ENCODE data around the gene PRKRA. TPM values are rescaled to one million over a fixed set of nuclear protein-coding genes. Genes with fewer than 3 reads are reported as not detected.
A peak's percentile ranks its signal among the peaks of the same experiment; 100 is the strongest.

Gene PRKRA
- 10 to 100 TPM; 35.4 to 36.5 TPM for total RNA-seq

GRCh38 chr2:178450774-178451525 is at the start of gene PRKRA, which contains the start of gene PJVK:
PRKRA (minus strand) TSS chr2:178451175; CDS start chr2:178451030, 145 bp downstream.
PJVK (plus strand) TSS chr2:178451378; CDS start chr2:178453410, 2,032 bp downstream.
- POLR2A ChIA-PET = interaction anchor here (0.6 to 3.5 kb wide), 20 partner anchors 9 to 339 kb away, joined by 3 to 78 read pairs (median 5); partner anchors contain the start of genes FKBP7, PLEKHA3 and RBM45

GRCh38 chr2:178499640-178500039 is 48.7 kb upstream of the PRKRA start:
- POLR2A ChIA-PET = no interaction called here
- CTCF ChIA-PET = interaction anchor here (1.5 kb wide), 1 partner anchor 23 kb away, joined by 4 read pairs; no protein-coding TSS in a partner anchor
- Mint-ChIP-seq H3K9me3 (no peaks in the 10 kb centered on the region), H3K36me3 (ENCODE audit: low read depth) (peaks cover 78% of the 10 kb centered on the region), H3K4me3 (no peak overlapping the region), H3K4me1 (peaks cover 4% of the 10 kb centered on the region), H3K27ac (no peak overlapping the region), H3K27me3 (no peaks in the 10 kb centered on the region)
- no peak for DNase-seq

More at GRCh38 chr2:178450774-178451525, at the start of gene PRKRA, which contains the start of gene PJVK:
- Mint-ChIP-seq H3K4me3 (peak within 1 kb of the TSS; percentile 83), H3K27ac (peak within 1 kb of the TSS; percentile 87), H3K4me1 (peaks cover 30% of the 10 kb centered on the region), H3K36me3 (ENCODE audit: low read depth) (peaks cover 25% of the 10 kb centered on the region), H3K9me3 (no peaks in the 10 kb centered on the region), H3K27me3 (peaks cover 5% of the 10 kb centered on the region)
- CTCF ChIA-PET = interaction anchor here (0.7 to 5.6 kb wide), 11 partner anchors 17 to 332 kb away, joined by 3 to 29 read pairs (median 4); partner anchors contain the start of gene PLEKHA3
- peak; percentile 95 for DNase-seq

DNA sequence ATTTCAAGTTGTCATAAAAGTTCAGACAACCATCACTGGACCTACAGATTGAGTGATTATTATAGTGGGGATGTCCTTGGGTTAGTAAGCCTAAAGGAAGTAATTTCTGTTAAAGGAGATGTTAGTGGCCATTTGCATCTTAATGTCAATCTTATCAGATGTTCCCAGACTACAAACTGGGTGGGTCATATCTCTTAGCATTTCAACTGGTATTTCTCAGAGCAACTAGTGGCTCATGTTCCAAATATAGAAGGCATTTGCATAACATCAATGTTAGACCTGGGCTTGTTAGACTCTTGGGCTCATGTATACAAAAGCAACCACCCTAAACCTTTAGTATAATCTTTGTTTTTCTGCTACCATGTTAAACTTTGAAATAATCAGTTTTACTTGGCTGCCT is 47.2 kb upstream of the PRKRA start:
- no peak for DNase-seq
- Mint-ChIP-seq H3K4me3 (no peak overlapping the region), H3K27ac (no peak overlapping the region), H3K9me3 (no peaks in the 10 kb centered on the region), H3K4me1 (peaks cover 4% of the 10 kb centered on the region), H3K36me3 (ENCODE audit: low read depth) (peaks cover 76% of the 10 kb centered on the region), H3K27me3 (no peaks in the 10 kb centered on the region)
- CTCF ChIA-PET = interaction anchor here (1.0 kb wide), 1 partner anchor 10 kb away, joined by 3 read pairs; no protein-coding TSS in a partner anchor
- POLR2A ChIA-PET = interaction anchor here (0.7 kb wide), 1 partner anchor 47 kb away, joined by 3 read pairs; the partner anchor contains the start of genes PJVK and PRKRA

DNA sequence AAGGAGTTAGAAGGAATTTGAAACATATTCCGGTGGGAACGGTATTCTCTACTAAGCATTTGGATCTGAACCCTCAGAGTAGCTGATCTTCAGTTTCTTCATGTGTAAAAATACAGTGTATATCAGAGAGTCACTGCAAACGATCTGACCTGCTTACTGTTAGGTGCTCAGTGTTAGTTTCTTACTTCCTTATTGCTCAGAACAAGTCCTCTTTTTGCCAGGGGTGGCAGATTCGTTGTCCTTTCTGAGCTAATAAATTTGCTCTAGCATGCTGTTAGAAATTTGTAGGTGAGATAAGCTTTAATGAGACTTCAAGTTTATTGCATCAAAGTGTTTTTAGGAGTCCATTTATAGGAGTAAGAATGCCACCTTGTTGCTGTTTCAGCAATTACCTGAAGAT is 45.1 kb upstream of the PRKRA start:
- CTCF ChIA-PET = interaction anchor here (1.2 to 1.6 kb wide), 2 partner anchors 16 to 101 kb away, joined by 3 to 4 read pairs; no protein-coding TSS in a partner anchor
- DNase-seq = no peak
- Mint-ChIP-seq H3K9me3 (no peaks in the 10 kb centered on the region), H3K36me3 (ENCODE audit: low read depth) (peaks cover 69% of the 10 kb centered on the region), H3K27me3 (no peaks in the 10 kb centered on the region), H3K4me3 (no peak overlapping the region), H3K4me1 (peaks cover 6% of the 10 kb centered on the region), H3K27ac (no peak overlapping the region)
- POLR2A ChIA-PET = interaction anchor here (1.0 kb wide), 1 partner anchor 12 kb away, joined by 3 read pairs; no protein-coding TSS in a partner anchor

DNA sequence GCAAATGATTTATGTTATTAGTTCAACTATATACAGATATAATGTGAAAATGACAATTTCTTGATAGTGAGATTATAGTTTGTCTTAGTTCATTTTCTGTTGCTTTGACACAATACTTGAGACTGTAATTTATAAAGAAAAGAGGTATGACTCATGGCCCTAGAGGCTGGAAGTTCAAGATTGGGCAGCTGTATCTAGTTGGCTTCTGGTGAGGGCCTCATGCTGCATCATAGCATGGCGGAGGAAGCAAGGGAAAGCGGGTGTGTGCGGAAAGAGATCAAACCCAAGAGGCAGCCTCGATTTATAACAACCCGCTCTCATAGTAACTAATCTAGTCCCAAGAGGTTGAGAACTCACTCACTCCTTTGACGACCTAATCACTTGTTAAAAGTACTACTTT is 40.6 kb upstream of the PRKRA start:
- Mint-ChIP-seq H3K36me3 (ENCODE audit: low read depth) (peaks cover 73% of the 10 kb centered on the region), H3K4me1 (peaks cover 16% of the 10 kb centered on the region), H3K9me3 (no peaks in the 10 kb centered on the region), H3K27me3 (no peaks in the 10 kb centered on the region), H3K4me3 (no peak overlapping the region), H3K27ac (no peak overlapping the region)
- DNase-seq = no peak
- CTCF ChIA-PET = no interaction called here
- POLR2A ChIA-PET = no interaction called here

DNA sequence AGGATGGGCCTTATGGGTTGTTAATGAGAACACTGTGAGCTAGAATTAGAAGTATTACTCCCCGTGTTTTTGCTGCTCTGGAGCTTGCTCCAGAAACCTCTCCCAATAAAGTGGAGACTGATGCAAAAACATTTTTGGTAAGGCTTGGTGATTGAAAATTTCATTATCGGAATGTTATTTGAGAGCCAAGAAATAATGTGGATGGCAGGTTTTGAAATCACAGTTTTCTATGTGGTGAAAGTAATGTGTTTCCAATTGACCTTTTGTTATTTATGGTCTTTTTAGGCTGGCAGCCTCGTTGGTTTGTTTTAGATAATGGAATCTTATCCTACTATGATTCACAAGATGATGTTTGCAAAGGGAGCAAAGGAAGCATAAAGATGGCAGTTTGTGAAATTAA is 34.4 kb upstream of the PRKRA start:
- H3K27me3 Mint-ChIP-seq = no peaks in the 10 kb centered on the region
- CTCF ChIA-PET = no interaction called here
- POLR2A ChIA-PET = no interaction called here

GRCh38 chr2:178484245-178485041 is 33.5 kb upstream of the PRKRA start:
- Mint-ChIP-seq H3K4me3 (no peak overlapping the region), H3K27ac (no peak overlapping the region), H3K36me3 (ENCODE audit: low read depth) (peaks cover 37% of the 10 kb centered on the region), H3K9me3 (no peaks in the 10 kb centered on the region), H3K27me3 (no peaks in the 10 kb centered on the region), H3K4me1 (peaks cover 43% of the 10 kb centered on the region)
- POLR2A ChIA-PET = no interaction called here
- CTCF ChIA-PET = no interaction called here
- DNase-seq = no peak

More for the DNA sequence above, 34.4 kb upstream of the PRKRA start:
- Mint-ChIP-seq H3K9me3 (no peaks in the 10 kb centered on the region), H3K36me3 (ENCODE audit: low read depth) (peaks cover 46% of the 10 kb centered on the region), H3K4me3 (no peak overlapping the region), H3K4me1 (peaks cover 39% of the 10 kb centered on the region), H3K27ac (no peak overlapping the region)
- no peak for DNase-seq

- CTCF ChIA-PET = interaction anchor here (0.8 to 2.1 kb wide), 3 partner anchors 22 to 67 kb away, joined by 3 to 9 read pairs (median 4); no protein-coding TSS in a partner anchor
- H3K27ac Mint-ChIP-seq = no peak overlapping the region
- H3K4me1 Mint-ChIP-seq = peaks cover 49% of the 10 kb centered on the region
- H3K36me3 Mint-ChIP-seq (ENCODE audit: low read depth) = peaks cover 24% of the 10 kb centered on the region
- H3K9me3 Mint-ChIP-seq = no peaks in the 10 kb centered on the region
- H3K27me3 Mint-ChIP-seq = no peaks in the 10 kb centered on the region
- POLR2A ChIA-PET = interaction anchor here (0.6 to 2.5 kb wide), 8 partner anchors 19 to 68 kb away, joined by 3 to 14 read pairs (median 4); partner anchors contain the start of genes PJVK and PRKRA
- DNase-seq = no peak
- H3K4me3 Mint-ChIP-seq = peak overlapping the region; percentile 19
These were observed 31.5 kb upstream of the PRKRA start for GRCh38 chr2:178482437-178482836.

DNA sequence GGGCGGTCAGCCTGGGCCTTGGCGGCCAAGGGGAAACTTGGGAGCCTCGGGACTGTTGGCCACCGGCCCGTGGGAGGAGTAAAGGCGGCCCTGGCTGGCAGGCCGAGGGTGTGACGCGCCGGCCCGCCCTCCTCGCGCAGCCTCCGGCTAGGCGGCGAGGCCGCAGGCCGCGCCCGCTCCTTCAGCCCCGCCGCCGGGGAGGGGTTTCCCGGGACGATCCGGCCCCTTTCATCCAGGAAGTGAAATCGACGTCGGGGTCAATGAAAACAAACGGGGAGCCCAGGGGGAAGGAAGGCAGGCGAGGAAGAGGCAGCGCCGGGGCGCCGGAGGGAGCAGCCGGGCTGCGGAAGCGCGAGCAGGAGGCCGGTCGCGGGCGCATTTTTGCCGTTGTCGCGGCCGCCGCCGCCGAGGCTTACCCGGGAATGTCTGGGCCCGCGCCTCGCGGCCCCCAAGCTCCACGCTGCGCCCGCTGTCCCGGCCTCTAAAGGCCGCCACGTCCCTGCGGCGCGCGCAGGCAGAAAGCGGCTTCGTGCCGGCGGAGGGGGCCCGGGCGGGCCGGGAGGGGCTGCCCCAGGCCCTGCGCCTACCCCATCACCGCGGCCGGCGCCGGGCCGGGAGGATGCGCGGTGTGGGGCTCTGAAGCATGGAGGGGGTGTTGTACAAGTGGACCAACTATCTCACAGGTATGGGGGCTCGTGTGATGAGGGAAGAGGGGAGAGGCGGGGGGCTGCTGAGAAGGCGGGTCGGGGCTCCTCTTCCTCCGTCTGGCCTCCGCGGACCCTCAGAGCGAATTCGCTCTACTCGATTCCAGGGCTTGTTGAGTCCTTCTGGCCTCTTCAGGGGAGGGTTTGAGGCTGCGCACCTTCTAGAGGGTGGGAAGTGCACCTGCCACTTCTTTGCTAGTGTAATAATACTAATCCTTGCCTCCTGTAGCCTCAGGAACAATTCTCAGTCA is 29.5 kb upstream of the PRKRA start, which contains the start of gene PLEKHA3:
Gene PLEKHA3 (plus strand): TSS at position 231 of the 955 bp plus-strand sequence. CDS start 413 bp downstream, at position 644.
- Mint-ChIP-seq H3K4me3 (peak within 1 kb of the TSS; percentile 95), H3K4me1 (peaks cover 52% of the 10 kb centered on the region), H3K9me3 (no peaks in the 10 kb centered on the region), H3K36me3 (ENCODE audit: low read depth) (peaks cover 9% of the 10 kb centered on the region), H3K27me3 (no peaks in the 10 kb centered on the region), H3K27ac (peak within 1 kb of the TSS; percentile 99)
- peak; percentile 83 for DNase-seq
- CTCF ChIA-PET = interaction anchor here (0.8 to 2.3 kb wide), 6 partner anchors 15 to 66 kb away, joined by 3 to 15 read pairs (median 4); partner anchors contain the start of genes PJVK and PRKRA
- POLR2A ChIA-PET = interaction anchor here (0.6 to 2.5 kb wide), 12 partner anchors 12 to 67 kb away, joined by 3 to 14 read pairs (median 4); partner anchors contain the start of genes PJVK and PRKRA

GRCh38 chr2:178479758-178480226 is 28.8 kb upstream of the PRKRA start:
- Mint-ChIP-seq H3K4me3 (peak overlapping the region; percentile 95), H3K27me3 (no peaks in the 10 kb centered on the region), H3K36me3 (ENCODE audit: low read depth) (peaks cover 6% of the 10 kb centered on the region), H3K4me1 (peaks cover 49% of the 10 kb centered on the region), H3K9me3 (no peaks in the 10 kb centered on the region), H3K27ac (peak overlapping the region; percentile 99)
- ChIA-PET POLR2A (interaction anchor here (0.6 to 1.9 kb wide), 7 partner anchors 29 to 66 kb away, joined by 3 to 8 read pairs (median 3); partner anchors contain the start of genes PJVK and PRKRA), CTCF (interaction anchor here (0.8 to 2.3 kb wide), 5 partner anchors 16 to 43 kb away, joined by 3 to 15 read pairs (median 4); partner anchors contain the start of genes PJVK and PRKRA)
- no peak for DNase-seq

GRCh38 chr2:178479275-178479616 is 28.3 kb upstream of the PRKRA start:
- Mint-ChIP-seq H3K4me3 (peak overlapping the region; percentile 95), H3K4me1 (peaks cover 47% of the 10 kb centered on the region), H3K9me3 (no peaks in the 10 kb centered on the region), H3K27ac (peak overlapping the region; percentile 99), H3K27me3 (no peaks in the 10 kb centered on the region), H3K36me3 (ENCODE audit: low read depth) (peaks cover 6% of the 10 kb centered on the region)
- CTCF ChIA-PET = interaction anchor here (1.1 to 2.3 kb wide), 2 partner anchors 28 to 44 kb away, joined by 5 to 15 read pairs; partner anchors contain the start of genes PJVK and PRKRA
- POLR2A ChIA-PET = interaction anchor here (1.0 to 1.9 kb wide), 4 partner anchors 29 to 66 kb away, joined by 3 to 8 read pairs (median 4); partner anchors contain the start of genes PJVK and PRKRA
- no peak for DNase-seq

All from activated CD4-positive, alpha-beta memory T cell treated with anti-CD3 and anti-CD28 coated beads, Interleukin-2, amount 10 ng/mL, durations not matched to agents 7 days and 5 days (primary cell).